ENCODE results near the gene RPGRIP1L.

GRCh38 chr16:53717577-53717976, 13.9 kb upstream of the RPGRIP1L start:
- TF ChIP-seq CTCF (IDR thresholded peaks at IDR 0.05) (no peak), ZSCAN20 (CRISPR knock-in tag; IDR thresholded peaks at IDR 0.05) (no peak), HOXA7 (CRISPR knock-in tag; IDR thresholded peaks at IDR 0.05) (no peak), POLR2A (IDR thresholded peaks at IDR 0.05; ENCODE audit: low read length) (no peak), KDM1A (IDR thresholded peaks at IDR 0.05; ENCODE audit: low read depth) (no peak), EHMT2 (IDR thresholded peaks at IDR 0.05; ENCODE audit: low read depth) (no peak)
